NCI-H1105 treated with DMSO at 0.1 percent for 48 hours (cell line): ENCODE results near the gene LCE3B.
"Not testable (repeated sequence)": the region's sequence is repeated elsewhere in the genome, so short reads cannot be mapped to it uniquely, and the experiment has no call there.

Source experiments
- DNase-seq: peaks from one replicate; lab custom pipeline; 2025; lab: John Stamatoyannopoulos, UW

Gene LCE3B

GRCh38 chr1:152613511-152613910 lies at the start of gene LCE3B:
TSS of gene LCE3B (plus strand) at chr1:152613811. CDS start at chr1:152613811, 0 bp downstream.
- no peak for DNase-seq

DNA sequence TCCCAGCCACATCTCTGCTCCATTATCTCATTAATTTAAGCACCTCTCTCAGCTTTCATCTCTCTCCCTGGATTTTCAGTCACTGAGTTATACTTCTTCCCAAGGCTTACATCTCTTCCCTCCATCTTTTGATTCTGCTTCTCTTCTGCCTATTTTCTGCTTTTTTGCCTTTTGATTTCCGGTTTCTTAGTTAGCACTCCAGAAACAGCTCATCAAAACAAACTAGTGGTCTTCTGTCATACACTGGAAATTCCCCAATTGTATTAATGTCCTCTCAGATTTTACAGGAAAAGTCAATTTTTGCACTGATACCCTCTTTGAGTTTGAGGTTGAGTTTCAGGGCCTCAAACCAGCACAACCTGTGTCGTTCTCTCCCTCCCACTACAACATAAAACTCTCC lies 48.5 kb upstream of the LCE3B start:
- DNase-seq = no peak

- DNase-seq = no peak
These were observed 47.9 kb upstream of the LCE3B start for GRCh38 chr1:152565535-152566215.

DNA sequence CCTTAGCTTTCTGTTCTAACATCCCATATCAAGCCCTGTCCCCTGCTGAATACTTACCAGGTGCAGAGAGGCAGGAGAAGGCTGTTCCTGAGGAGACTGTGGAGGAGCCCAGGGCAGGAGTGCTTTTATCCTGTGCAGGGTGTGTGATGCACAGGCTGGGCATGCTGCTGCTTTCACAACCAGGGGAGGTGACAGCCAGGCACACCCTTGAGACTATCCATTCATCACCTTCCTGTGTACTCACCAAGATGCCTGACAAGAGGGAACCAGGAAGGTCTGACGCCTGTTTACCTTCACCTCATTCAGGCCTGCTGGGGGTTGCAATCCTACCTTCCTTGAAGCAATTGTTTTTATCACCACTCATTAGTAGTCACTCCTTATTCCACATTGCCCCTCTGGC lies 46.9 kb upstream of the LCE3B start, which contains the start of gene LCE3E:
Gene LCE3E, minus strand, starts transcription at position 100 of the 400 bp plus-strand sequence. CDS start 572 bp downstream, outside the sequence.
- no peak for DNase-seq

DNA sequence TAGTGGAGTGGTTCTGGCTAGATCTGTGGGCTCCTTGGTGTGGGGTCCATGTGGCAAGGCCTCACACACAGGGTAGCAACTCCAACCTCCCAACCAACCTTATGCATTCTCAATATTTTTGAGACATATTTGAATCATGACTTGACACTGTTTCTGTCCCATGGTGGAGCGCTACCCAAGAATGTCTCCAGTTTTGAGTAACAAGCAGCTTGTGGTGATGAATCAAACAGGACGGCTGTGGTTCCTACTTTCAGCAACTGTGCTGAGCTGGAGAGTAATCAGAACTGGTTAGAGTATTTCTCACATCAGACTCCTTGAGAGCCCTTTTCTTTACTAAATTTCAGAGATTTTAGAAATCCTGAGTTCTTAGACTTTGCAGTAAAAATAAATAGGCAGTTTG lies 36.4 kb upstream of the LCE3B start:
- DNase-seq = no peak

GRCh38 chr1:152579526-152579925 lies 34.1 kb upstream of the LCE3B start:
- DNase-seq = not testable (repeated sequence)

- no peak for DNase-seq
These were observed 33.2 kb upstream of the LCE3B start, which contains the start of gene LCE3D for GRCh38 chr1:152580433-152580832. TSS of gene LCE3D (minus strand) at chr1:152580516. CDS start at chr1:152579936, 580 bp downstream.

GRCh38 chr1:152582647-152583046 lies 31.0 kb upstream of the LCE3B start:
- no peak for DNase-seq

GRCh38 chr1:152585586-152585985 lies 28.0 kb upstream of the LCE3B start:
- DNase-seq = no peak

- no peak for DNase-seq
These were observed 16.6 kb upstream of the LCE3B start for GRCh38 chr1:152596986-152597385.

GRCh38 chr1:152599934-152600333 lies 13.7 kb upstream of the LCE3B start, which contains the start of gene LCE3C:
TSS of gene LCE3C (plus strand) at chr1:152600234. CDS start at chr1:152600732, 498 bp downstream.
- no peak for DNase-seq

GRCh38 chr1:152621993-152622392 lies 8.4 kb downstream of the LCE3B start:
- no peak for DNase-seq

DNA sequence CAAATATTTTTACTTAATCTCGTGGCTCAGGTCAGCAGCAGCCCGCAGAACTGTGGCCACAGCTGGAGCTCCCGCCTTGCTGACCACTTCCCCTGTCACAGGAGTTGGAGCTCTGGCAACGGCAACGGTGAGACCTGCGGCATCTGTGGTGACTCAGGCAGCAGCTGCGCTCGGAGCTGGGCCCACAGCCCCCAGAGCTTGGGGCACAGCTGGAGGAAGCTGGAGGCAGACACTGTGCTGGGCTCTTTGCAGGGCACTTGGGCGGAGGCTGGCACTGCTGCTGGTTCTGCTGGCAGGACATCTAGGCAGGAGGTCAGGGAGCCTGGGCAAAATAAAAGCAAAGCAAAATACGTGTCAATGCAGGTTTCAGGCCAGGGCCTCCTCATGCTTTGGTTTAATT lies 9.2 kb downstream of the LCE3B start, which contains the start of gene LCE3A:
Gene LCE3A, minus strand, starts transcription at position 301 of the 400 bp plus-strand sequence. Its CDS starts 0 bp downstream, at position 301.
- no peak for DNase-seq

GRCh38 chr1:152623203-152623844 lies 9.7 kb downstream of the LCE3B start:
- DNase-seq = no peak

- no peak for DNase-seq
These were observed 13.1 kb downstream of the LCE3B start for GRCh38 chr1:152626744-152627143.

GRCh38 chr1:152630596-152630995 lies 17.0 kb downstream of the LCE3B start:
- DNase-seq = no peak

DNA sequence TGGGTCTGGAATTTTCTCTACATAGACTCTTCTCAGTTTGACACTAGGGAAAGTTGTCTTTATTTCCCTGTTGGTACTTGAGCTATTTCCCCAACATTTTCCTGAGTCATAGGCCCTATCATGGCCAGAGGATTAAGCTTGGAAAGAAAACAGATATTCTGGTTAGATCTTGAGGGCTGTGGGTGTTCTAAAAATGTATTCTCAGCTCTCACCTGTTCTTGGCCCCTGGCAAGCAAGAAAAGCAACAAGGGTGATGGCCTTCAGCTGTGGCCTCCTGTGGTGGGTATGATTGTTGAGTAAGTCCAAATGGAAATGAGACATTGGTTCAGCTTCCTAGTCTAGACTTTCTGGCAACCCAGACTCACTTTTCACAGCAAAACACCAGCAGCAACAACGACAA lies 26.7 kb downstream of the LCE3B start:
- no peak for DNase-seq

- DNase-seq = no peak
These were observed 30.3 kb downstream of the LCE3B start for GRCh38 chr1:152643945-152644344.

DNA sequence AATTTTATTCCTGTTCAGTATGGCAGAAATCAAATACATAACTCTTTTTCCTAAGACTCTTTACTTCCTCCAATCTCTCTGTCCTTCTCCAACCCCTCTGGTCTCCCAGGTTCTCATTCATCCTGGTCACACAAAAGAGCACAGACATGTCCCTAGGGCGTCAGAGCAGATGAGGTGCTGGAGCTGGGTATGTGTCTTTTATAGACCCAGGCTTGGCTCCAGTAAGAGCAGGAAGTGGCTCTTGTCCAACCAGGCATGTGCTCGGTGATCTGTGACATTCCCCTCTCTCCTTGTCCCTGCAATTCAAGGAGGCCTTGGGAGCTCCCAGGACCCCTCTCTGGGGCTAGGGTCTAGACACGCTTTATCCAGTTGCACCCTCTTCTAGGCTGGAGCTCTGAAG lies 31.5 kb downstream of the LCE3B start:
- no peak for DNase-seq

- no peak for DNase-seq
These were observed 33.0 kb downstream of the LCE3B start for GRCh38 chr1:152646656-152647055.

GRCh38 chr1:152654110-152654509 lies 40.5 kb downstream of the LCE3B start:
- DNase-seq = peak; percentile 54

DNA sequence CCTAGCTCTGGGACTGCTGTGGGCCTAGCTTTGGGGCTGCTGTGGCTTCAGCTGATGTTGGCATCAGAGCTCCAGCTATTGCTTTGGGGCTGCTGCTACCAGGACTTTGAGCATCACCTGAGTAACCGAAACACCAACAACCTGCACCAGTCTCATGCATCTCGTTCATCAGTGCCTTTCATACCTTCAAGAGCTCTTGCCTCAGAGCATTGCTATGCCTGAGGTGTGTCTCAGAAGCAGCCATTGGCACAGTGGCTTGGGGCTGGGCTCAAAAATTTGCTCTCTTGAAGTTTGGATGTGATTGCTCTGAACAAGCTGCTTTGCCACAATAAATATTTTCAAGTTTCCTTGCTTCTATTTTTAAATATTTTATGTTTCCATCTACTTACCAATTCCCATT lies 42.8 kb downstream of the LCE3B start:
- no peak for DNase-seq

DNA sequence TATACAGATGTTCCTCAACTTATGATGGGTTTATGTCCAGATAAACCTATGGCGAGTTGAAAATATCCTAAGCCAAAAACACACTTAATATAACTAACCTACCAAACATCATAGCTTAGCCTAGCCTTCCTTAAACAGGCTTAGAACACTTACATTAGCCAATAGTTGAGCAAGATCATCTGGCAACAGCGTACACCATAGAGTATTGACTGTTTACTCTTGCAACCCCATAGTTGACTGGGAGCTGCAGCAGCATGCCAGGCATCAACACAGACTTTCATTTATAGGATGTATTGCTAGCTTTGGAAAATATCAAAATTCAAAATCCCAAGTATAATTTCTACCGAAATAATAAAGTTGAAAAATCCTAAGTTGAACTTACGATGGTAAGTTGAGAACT lies 44.1 kb downstream of the LCE3B start:
- no peak for DNase-seq
